Lower leg skin (tissue), 3 donors: ENCODE data around the gene MIF4GD.

ENCODE experiments used
- CTCF ChIP-seq, 3 donors: fragments of 450-650 bp; IDR thresholded peaks; one replicate each; pipeline ENCODE4 v1.5.1; 2016; ENCODE audit warnings: antibody characterized with exemption in 3 of 3, mild to moderate bottlenecking in 3 of 3, moderate library complexity in 2 of 3
- POLR2A ChIP-seq, 2 donors: fragments of 450-650 bp; IDR thresholded peaks; one replicate each; pipeline ENCODE4 v1.6.1; 2016 to 2017; ENCODE audit warnings: antibody characterized with exemption in 2 of 2, mild to moderate bottlenecking in 1 of 2, moderate library complexity in 1 of 2

GRCh38 chr17:75239214-75239613 lies 31.8 kb downstream of the MIF4GD start:
- no peak for TF ChIP-seq POLR2A (IDR thresholded peaks at IDR 0.05)
- TF ChIP-seq CTCF (IDR thresholded peaks at IDR 0.05), result no peak
